A172 (cell line): ENCODE data around the gene CD58. TPM values are rescaled to one million over a fixed set of nuclear protein-coding genes. Genes with fewer than 3 reads are reported as not detected.

Source experiments
- DNase-seq: peaks from one replicate; pipeline ENCODE4 v3.0.0-alpha.2; 2015; ENCODE audit warnings: low spot score
- total RNA-seq: library from RNA; depleted of rRNA; stranded (reverse); fragments of >200 nt; shearing (Covaris generic); gene quantifications from 2 replicates; pipeline ENCODE4 v1.2.3, GENCODE V29; 2014; rRNA removed

CD58 gene
- total RNA-seq, 1 experiment from 2014 or later = 42.4 TPM

- peak; percentile 17 for DNase-seq
Observed at GRCh38 chr1:116472431-116472961, 98.3 kb downstream of the CD58 start.

- DNase-seq = no peak
Observed at GRCh38 chr1:116471241-116471640, 99.6 kb downstream of the CD58 start.

GRCh38 chr1:116470671-116471070, 100.2 kb downstream of the CD58 start:
- DNase-seq = no peak

- DNase-seq = no peak
Observed at GRCh38 chr1:116466810-116467557, 103.8 kb downstream of the CD58 start.

GRCh38 chr1:116465845-116466685, 104.8 kb downstream of the CD58 start:
- DNase-seq = no peak

DNA sequence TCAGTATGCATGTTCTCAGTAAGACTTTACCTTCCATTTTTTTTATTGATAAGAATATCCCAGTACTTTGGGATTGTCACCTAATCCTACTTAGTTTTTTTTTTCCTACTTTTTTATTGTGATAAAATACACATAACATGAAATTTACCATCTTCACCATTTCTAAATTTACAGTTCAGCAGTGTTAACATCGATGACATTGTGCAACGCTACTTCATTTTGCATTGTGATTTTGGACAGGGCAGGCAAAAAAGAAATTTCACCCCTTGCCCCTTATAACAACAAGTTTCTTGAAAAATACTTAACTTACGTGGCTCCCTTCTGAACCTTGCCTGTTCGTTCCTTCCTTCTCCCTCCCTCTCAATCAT, 105.4 kb downstream of the CD58 start:
- DNase-seq = no peak

Other genes with a start within 250 kb of the CD58 start
- 42.1 and 50.9 TPM in 2 replicates for gene ATP1A1, start 197.8 kb downstream of the CD58 start, total RNA-seq
- 20.9 and 26.0 TPM in 2 replicates for gene IGSF3, start 96.7 kb upstream of the CD58 start, total RNA-seq
- gene CD2, start 183.4 kb upstream of the CD58 start, total RNA-seq = not detected in 2 replicates